ENCODE measurements around the gene PRRG1. TPM values are rescaled to one million over a fixed set of nuclear protein-coding genes. Genes with fewer than 3 reads are reported as not detected.
"Not testable (repeated sequence)": the region's sequence is repeated elsewhere in the genome, so short reads cannot be mapped to it uniquely, and the experiment has no call there.

PRRG1 gene
- total RNA-seq: not detected in 2 replicates

GRCh38 chrX:37349221-37350033 is at the start of gene PRRG1:
Gene PRRG1, plus strand, starts transcription at chrX:37349364. Its CDS starts 56,886 bp downstream, at chrX:37406250.
- Mint-ChIP-seq H3K36me3 (ENCODE audit: low read depth) (no peaks in the 10 kb centered on the region), H3K27ac (no peak within 1 kb of the TSS), H3K4me1 (ENCODE audit: low read depth) (peaks cover 2% of the 10 kb centered on the region), H3K9me3 (no peaks in the 10 kb centered on the region), H3K4me3 (ENCODE audit: low read depth) (peak within 1 kb of the TSS; percentile 26), H3K27me3 (ENCODE audit: low read depth) (peaks cover 20% of the 10 kb centered on the region)
- no peak for DNase-seq (ENCODE audit: low spot score)
- intact Hi-C loops (cut with micrococcal nuclease): no loop called here

DNA sequence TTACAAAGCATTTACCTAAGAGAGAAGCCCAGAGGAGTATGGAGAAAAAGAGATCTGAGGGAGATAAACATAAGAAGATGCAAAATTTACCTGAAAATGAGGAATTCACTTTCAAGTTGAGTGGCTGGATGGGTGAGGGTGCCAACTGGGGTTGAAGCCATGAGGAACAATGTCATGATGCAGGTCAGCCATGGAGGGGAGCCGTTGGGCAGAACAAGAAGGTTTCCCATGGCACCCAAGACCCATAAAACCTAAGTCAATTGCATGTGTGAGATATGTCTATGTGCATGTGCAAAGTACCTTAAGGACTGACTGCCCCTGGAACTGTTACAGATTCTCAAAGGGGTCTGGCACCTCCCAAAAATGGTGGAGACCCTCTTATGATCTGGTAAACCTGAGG is 46.6 kb upstream of the PRRG1 start:
- Mint-ChIP-seq H3K36me3 (ENCODE audit: low read depth) (no peaks in the 10 kb centered on the region), H3K27ac (no peak overlapping the region), H3K9me3 (no peaks in the 10 kb centered on the region), H3K27me3 (ENCODE audit: low read depth) (no peaks in the 10 kb centered on the region), H3K4me1 (ENCODE audit: low read depth) (no peaks in the 10 kb centered on the region), H3K4me3 (ENCODE audit: low read depth) (no peak overlapping the region)
- intact Hi-C loops (cut with micrococcal nuclease): no loop called here
- DNase-seq (ENCODE audit: low spot score): no peak

DNA sequence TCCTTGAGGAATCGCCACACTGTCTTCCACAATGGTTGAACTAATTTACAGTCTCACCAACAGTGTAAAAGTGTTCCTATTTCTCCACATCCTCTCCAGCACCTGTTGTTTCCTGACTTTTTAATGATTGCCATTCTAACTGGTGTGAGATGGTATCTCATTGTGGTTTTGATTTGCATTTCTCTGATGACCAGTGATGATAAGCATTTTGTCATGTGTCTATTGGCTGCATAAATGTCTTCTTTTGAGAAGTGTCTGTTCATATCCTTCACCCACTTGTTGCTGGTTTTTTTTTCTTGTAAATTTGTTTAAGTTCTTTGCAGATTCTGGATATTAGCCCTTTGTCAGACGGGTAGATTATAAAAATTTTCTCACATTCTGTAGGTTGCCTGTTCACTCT is 43.9 kb upstream of the PRRG1 start:
- H3K4me1 Mint-ChIP-seq (ENCODE audit: low read depth); H3K36me3 Mint-ChIP-seq (ENCODE audit: low read depth); H3K27ac Mint-ChIP-seq; H3K27me3 Mint-ChIP-seq (ENCODE audit: low read depth); DNase-seq (ENCODE audit: low spot score); H3K4me3 Mint-ChIP-seq (ENCODE audit: low read depth); H3K9me3 Mint-ChIP-seq; intact Hi-C loops (cut with micrococcal nuclease): not testable (repeated sequence)

DNA sequence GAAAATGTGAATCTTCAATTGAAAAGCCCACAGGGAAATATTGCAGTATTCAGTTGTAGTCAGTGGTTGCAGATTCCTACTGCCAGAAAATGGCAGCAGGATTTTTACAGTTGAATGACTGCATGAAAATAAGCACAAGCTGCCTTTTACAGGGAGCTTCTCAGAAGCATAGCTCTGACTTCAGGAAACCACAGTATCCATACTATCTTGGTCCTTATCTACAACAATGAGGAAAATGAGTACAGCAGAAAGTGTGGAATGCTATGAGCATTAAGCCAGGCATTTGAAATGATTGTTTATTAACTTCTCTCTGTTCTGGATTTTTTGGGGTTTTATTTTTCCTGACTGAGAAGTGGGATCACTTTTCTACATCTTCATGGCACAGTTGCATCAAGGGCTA is 34.6 kb upstream of the PRRG1 start:
- no peak overlapping the region for H3K27ac Mint-ChIP-seq
- H3K27me3 Mint-ChIP-seq (ENCODE audit: low read depth): no peaks in the 10 kb centered on the region

DNA sequence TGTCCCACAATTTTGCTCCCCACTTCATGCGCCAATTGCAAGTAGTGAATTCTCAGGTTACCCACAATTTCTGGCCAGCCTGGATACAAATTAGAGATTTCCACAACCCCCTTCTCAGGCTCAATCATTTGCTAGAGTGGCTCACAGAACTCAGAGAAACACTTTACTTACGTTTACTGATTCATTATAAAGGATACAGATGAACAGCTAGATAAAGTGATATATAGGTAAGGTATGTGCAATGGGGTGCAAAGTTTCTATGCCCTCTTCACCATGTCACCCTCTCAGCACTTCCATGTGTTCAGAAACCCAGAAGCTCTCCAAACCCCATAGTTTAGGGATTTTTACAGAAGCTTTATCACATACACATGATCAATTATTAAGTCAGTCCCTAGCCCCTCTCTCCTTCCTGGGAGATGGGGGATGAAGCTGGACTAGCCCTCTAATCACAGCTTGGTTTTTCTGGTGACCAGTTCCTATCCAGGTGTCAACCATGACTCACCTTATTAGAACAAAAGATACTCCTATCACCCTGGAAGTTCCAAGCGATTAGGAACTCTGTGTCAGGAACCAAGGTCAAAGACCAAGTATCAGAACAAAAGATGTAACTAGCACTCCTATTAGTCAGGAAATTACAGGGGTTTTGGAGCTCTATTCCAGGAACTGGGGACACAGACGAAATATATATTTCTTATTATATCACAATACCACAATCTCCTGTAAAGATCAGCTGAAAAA is 33.5 kb upstream of the PRRG1 start:
- no peak for DNase-seq (ENCODE audit: low spot score)
- Mint-ChIP-seq H3K4me1 (ENCODE audit: low read depth) (no peaks in the 10 kb centered on the region), H3K27ac (no peak overlapping the region), H3K9me3 (no peaks in the 10 kb centered on the region), H3K27me3 (ENCODE audit: low read depth) (no peaks in the 10 kb centered on the region), H3K4me3 (ENCODE audit: low read depth) (no peak overlapping the region), H3K36me3 (ENCODE audit: low read depth) (no peaks in the 10 kb centered on the region)
- intact Hi-C loops (cut with micrococcal nuclease): no loop called here

More for the DNA sequence above, 34.6 kb upstream of the PRRG1 start:
- Mint-ChIP-seq H3K9me3 (no peaks in the 10 kb centered on the region), H3K4me1 (ENCODE audit: low read depth) (no peaks in the 10 kb centered on the region), H3K4me3 (ENCODE audit: low read depth) (no peak overlapping the region), H3K36me3 (ENCODE audit: low read depth) (no peaks in the 10 kb centered on the region)
- DNase-seq (ENCODE audit: low spot score): no peak
- intact Hi-C loops (cut with micrococcal nuclease): no loop called here

DNA sequence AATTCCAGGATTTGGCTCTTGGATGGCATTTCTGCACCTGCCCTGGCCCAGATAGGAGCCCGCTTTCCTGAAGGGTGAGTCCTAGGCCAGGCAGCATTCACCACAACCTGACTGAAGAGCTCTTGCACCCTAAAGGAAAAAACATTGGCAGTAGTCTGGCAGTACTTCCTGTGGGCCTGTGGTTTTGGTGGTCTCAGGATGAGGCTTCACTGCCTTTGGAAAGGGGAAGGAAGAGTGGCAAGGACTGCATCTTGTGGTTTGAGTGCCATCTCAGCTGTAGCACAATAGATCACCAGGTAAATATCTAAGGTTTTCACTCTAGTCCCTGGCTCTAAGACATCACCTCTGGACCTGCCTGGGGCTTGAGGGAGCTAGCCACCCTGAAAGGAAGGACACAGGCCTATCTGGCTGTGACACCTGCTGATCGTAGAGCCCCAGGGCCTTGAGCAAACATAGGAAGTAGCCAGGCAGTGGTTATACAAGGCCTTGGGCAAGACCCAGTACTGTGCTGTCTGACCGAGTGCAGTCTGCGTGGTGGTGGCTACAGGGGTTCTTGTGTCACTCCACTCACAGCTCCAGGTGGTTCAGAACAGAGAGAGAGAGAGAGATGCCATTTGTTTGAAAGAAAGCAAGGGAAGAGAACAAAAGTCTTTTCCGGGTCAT is 28.5 kb upstream of the PRRG1 start:
- intact Hi-C loops (cut with micrococcal nuclease): no loop called here

DNA sequence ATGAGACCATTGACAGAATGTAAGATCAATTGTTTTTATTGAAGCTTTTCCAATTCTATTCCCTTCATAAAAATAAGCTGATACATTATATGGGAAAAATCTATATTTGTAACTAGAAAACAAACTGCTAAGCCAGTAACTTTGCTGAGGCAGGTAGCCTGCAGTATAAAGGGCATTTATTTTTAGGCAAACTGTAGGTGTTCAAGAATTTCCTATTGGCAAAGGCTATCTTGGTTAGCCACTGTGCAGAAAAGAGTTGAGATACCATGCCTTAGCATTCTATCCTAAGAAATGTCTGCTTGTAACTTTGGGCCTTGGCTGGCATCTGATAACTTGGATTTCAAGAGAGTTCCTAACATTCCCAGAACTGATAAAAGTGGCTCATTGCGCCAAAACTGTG is 18.5 kb upstream of the PRRG1 start:
- intact Hi-C loops (cut with micrococcal nuclease): no loop called here
- Mint-ChIP-seq H3K9me3 (no peaks in the 10 kb centered on the region), H3K36me3 (ENCODE audit: low read depth) (no peaks in the 10 kb centered on the region), H3K27ac (no peak overlapping the region), H3K27me3 (ENCODE audit: low read depth) (no peaks in the 10 kb centered on the region), H3K4me3 (ENCODE audit: low read depth) (no peak overlapping the region), H3K4me1 (ENCODE audit: low read depth) (no peaks in the 10 kb centered on the region)
- DNase-seq (ENCODE audit: low spot score): no peak

More for the DNA sequence above, 28.5 kb upstream of the PRRG1 start:
- Mint-ChIP-seq H3K27me3 (ENCODE audit: low read depth) (no peaks in the 10 kb centered on the region), H3K36me3 (ENCODE audit: low read depth) (no peaks in the 10 kb centered on the region), H3K4me1 (ENCODE audit: low read depth) (no peaks in the 10 kb centered on the region), H3K9me3 (no peaks in the 10 kb centered on the region), H3K27ac (no peak overlapping the region), H3K4me3 (ENCODE audit: low read depth) (no peak overlapping the region)
- no peak for DNase-seq (ENCODE audit: low spot score)

GRCh38 chrX:37331546-37331945 is 17.6 kb upstream of the PRRG1 start:
- no peak overlapping the region for H3K4me3 Mint-ChIP-seq (ENCODE audit: low read depth)
- intact Hi-C loops (cut with micrococcal nuclease): no loop called here
- no peaks in the 10 kb centered on the region for H3K27me3 Mint-ChIP-seq (ENCODE audit: low read depth)
- no peaks in the 10 kb centered on the region for H3K9me3 Mint-ChIP-seq
- H3K4me1 Mint-ChIP-seq (ENCODE audit: low read depth): no peaks in the 10 kb centered on the region
- H3K27ac Mint-ChIP-seq: no peak overlapping the region
- no peak for DNase-seq (ENCODE audit: low spot score)
- no peaks in the 10 kb centered on the region for H3K36me3 Mint-ChIP-seq (ENCODE audit: low read depth)

DNA sequence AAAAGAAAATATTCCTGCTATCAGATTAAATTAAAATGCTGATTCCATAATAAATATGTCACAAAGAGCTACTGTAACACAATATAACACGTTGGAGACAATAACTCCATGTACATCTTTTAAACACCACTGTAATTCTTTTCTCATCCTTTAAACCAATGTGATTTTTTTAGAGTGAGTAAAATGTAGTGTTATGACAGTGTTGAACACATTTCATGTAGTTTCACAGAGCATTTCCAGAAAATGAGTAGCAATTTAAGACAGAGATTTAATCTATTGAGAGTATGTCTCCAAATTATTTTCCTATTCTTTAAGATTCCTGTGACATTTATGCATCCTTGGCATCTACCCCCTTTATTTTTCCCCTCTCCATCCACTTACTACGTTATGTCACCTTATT is 17.1 kb upstream of the PRRG1 start:
- Mint-ChIP-seq H3K27ac (no peak overlapping the region), H3K27me3 (ENCODE audit: low read depth) (no peaks in the 10 kb centered on the region), H3K9me3 (no peaks in the 10 kb centered on the region), H3K4me3 (ENCODE audit: low read depth) (no peak overlapping the region), H3K36me3 (ENCODE audit: low read depth) (no peaks in the 10 kb centered on the region), H3K4me1 (ENCODE audit: low read depth) (no peaks in the 10 kb centered on the region)
- DNase-seq (ENCODE audit: low spot score): no peak
- intact Hi-C loops (cut with micrococcal nuclease): no loop called here

GRCh38 chrX:37332987-37333658 is 16.0 kb upstream of the PRRG1 start:
- Mint-ChIP-seq H3K27ac (no peak overlapping the region), H3K36me3 (ENCODE audit: low read depth) (no peaks in the 10 kb centered on the region), H3K9me3 (no peaks in the 10 kb centered on the region), H3K4me1 (ENCODE audit: low read depth) (no peaks in the 10 kb centered on the region), H3K4me3 (ENCODE audit: low read depth) (no peak overlapping the region), H3K27me3 (ENCODE audit: low read depth) (no peaks in the 10 kb centered on the region)
- DNase-seq (ENCODE audit: low spot score): no peak
- intact Hi-C loops (cut with micrococcal nuclease): no loop called here

- Mint-ChIP-seq H3K27ac (no peak overlapping the region), H3K27me3 (ENCODE audit: low read depth) (peaks cover 20% of the 10 kb centered on the region), H3K9me3 (no peaks in the 10 kb centered on the region), H3K4me3 (ENCODE audit: low read depth) (no peak overlapping the region), H3K4me1 (ENCODE audit: low read depth) (peaks cover 2% of the 10 kb centered on the region), H3K36me3 (ENCODE audit: low read depth) (no peaks in the 10 kb centered on the region)
- DNase-seq (ENCODE audit: low spot score): no peak
- intact Hi-C loops (cut with micrococcal nuclease): no loop called here
Observed at GRCh38 chrX:37347420-37347819, 1.7 kb upstream of the PRRG1 start.

DNA sequence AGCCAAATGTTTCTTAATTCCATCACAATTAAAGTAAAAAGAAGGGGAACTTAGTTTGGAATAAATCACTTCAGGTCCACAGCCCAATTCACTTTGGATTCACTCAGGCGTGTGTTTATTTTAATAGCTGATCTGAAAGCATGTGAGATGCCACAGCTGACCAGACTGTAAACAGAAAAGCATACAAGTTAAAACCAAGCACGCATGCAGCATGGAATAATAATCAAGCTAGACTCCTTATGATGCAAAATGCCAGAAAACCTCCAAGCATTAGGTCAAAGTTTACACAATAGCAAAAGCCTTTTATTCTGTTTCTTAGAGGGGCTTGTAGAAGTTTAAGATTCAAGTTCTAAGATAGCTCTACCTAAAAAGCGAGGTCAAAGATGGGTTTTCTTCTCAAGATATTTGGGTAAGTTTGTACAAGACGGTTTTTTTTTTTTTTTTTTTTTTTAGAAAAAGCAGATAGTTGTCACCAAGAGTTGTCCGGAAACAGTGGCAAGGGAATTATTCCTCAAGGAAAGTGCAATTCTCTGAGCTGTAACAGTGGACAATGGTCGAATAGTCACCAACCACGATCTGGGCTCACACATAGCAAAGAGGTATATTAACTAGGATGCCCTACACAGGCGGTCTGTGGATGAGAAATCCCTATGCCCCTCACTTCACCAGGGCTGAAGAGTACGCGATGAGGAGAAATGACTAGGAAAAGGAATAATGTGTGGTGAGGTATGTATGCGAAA is 763 bp upstream of the PRRG1 start:
- no peaks in the 10 kb centered on the region for H3K9me3 Mint-ChIP-seq
- H3K27me3 Mint-ChIP-seq (ENCODE audit: low read depth): peaks cover 20% of the 10 kb centered on the region
- H3K4me1 Mint-ChIP-seq (ENCODE audit: low read depth): peaks cover 2% of the 10 kb centered on the region

More for the DNA sequence above, 763 bp upstream of the PRRG1 start:
- DNase-seq (ENCODE audit: low spot score): no peak
- H3K4me3 Mint-ChIP-seq (ENCODE audit: low read depth): peak overlapping the region; percentile 8
- no peak overlapping the region for H3K27ac Mint-ChIP-seq
- intact Hi-C loops (cut with micrococcal nuclease): no loop called here
- H3K36me3 Mint-ChIP-seq (ENCODE audit: low read depth): no peaks in the 10 kb centered on the region

Data from activated T-helper 2 cell treated with anti-CD3 and anti-CD28 coated beads, Interferon-gamma antibody, Interleukin-2, Interleukin-4, amounts not matched to agents 10 μg/mL and 5 μg/mL and 100 μg/mL, durations not matched to agents 14 hours and 24 hours and 36 hours (primary cell).